Mucosa of descending colon (tissue), 3 donors: Measurements from ENCODE around the gene ADIPOR1. TPM values are rescaled to one million over a fixed set of nuclear protein-coding genes. Genes with fewer than 3 reads are reported as not detected.
"Not testable (repeated sequence)": the region's sequence is repeated elsewhere in the genome, so short reads cannot be mapped to it uniquely, and the experiment has no call there.

Source experiments
- ATAC-seq: fragments of 200-7000 bp; cut with Tn5 transposase; one replicate; pipeline ENCODE4 v1.9.1; 2020; ENCODE audit warnings: mild to moderate bottlenecking, moderate library complexity
- DNase-seq, 3 donors: peaks; one replicate each; pipeline ENCODE4 v3.0.0-alpha.2; 2020
- H3K36me3 ChIP-seq: fragments of 200-600 bp; one replicate; pipeline ENCODE4 v1.8.0; 2021; ENCODE audit warnings: low read depth, mild to moderate bottlenecking
- H3K4me1 ChIP-seq: fragments of 200-600 bp; one replicate; pipeline ENCODE4 v1.8.0; 2021; ENCODE audit warnings: low read depth, mild to moderate bottlenecking
- H3K4me3 ChIP-seq: fragments of 200-600 bp; one replicate; pipeline ENCODE4 v1.8.0; 2021; ENCODE audit warnings: mild to moderate bottlenecking
- H3K9me3 ChIP-seq: fragments of 200-600 bp; one replicate; pipeline ENCODE4 v1.8.0; 2021; ENCODE audit warnings: mild to moderate bottlenecking
- CTCF ChIP-seq: fragments of 200-600 bp; IDR thresholded peaks from one replicate; pipeline ENCODE4 v1.8.0; 2022; ENCODE audit warnings: antibody characterized with exemption, mild to moderate bottlenecking
- intact Hi-C, 2 donors: fragments of 100-400 bp; cut with DNase I in 1 of 2; cut with micrococcal nuclease in 1 of 2; formaldehyde crosslinking; loops; one replicate each; pipeline versions ENCODE4 v1.11.0 to v1.11.1; 2022; cut with DNase I, micrococcal nuclease
- total RNA-seq, 3 donors: library from RNA; stranded (reverse); fragmentation: NEBNext Ultra II Directional in 2 of 3; extraction: Animal tissue kit (Norgen Biotek cat#: 25700) in 2 of 3; gene quantifications; one replicate each; pipeline versions ENCODE4 v1.2.1 to v1.2.4, GENCODE V29; 2021 to 2023
- donor health status: DM: no; HTN: no; CAD: no; lungs with moderate emphysema.
- donor health status: DM: no; HTN: no; CAD: no.
- donor health status: DM: no; HTN: yes; CAD: no.

The ADIPOR1 gene
- total RNA-seq, 3 donors from 2014 or later = 61.6 to 78.4 (median 65.8) TPM

GRCh38 chr1:202941372-202941771 lies 16.7 kb downstream of the ADIPOR1 start:
- Histone ChIP-seq H3K36me3 (no peaks in the 10 kb centered on the region), H3K9me3 (no peaks in the 10 kb centered on the region), H3K4me3 (no peak overlapping the region), H3K4me1 (no peaks in the 10 kb centered on the region)
- DNase-seq = no peak
- intact Hi-C loops = no loop called here
- no peak for TF ChIP-seq CTCF
- ATAC-seq = no peak

GRCh38 chr1:202940561-202940960 lies 17.6 kb downstream of the ADIPOR1 start:
- Histone ChIP-seq H3K9me3 (no peaks in the 10 kb centered on the region), H3K4me1 (no peaks in the 10 kb centered on the region), H3K36me3 (no peaks in the 10 kb centered on the region), H3K4me3 (no peak overlapping the region)
- ATAC-seq (no peak), DNase-seq (no peak)
- TF ChIP-seq CTCF = no peak
- intact Hi-C loops = no loop called here

GRCh38 chr1:202938287-202938925 lies 19.7 kb downstream of the ADIPOR1 start:
- H3K4me1 ChIP-seq = no peaks in the 10 kb centered on the region
- no peak for DNase-seq
- H3K4me3 ChIP-seq = no peak overlapping the region
- intact Hi-C loops = no loop called here
- H3K9me3 ChIP-seq = no peaks in the 10 kb centered on the region
- no peak for ATAC-seq
- no peaks in the 10 kb centered on the region for H3K36me3 ChIP-seq
- no peak for TF ChIP-seq CTCF

GRCh38 chr1:202936409-202936808 lies 21.7 kb downstream of the ADIPOR1 start:
- H3K9me3 ChIP-seq, H3K4me3 ChIP-seq, intact Hi-C loops, H3K36me3 ChIP-seq, DNase-seq, ATAC-seq, H3K4me1 ChIP-seq: not testable (repeated sequence)

- intact Hi-C loops = no loop called here
- TF ChIP-seq CTCF = no peak
- Histone ChIP-seq H3K9me3 (no peaks in the 10 kb centered on the region), H3K36me3 (no peaks in the 10 kb centered on the region), H3K4me1 (no peaks in the 10 kb centered on the region), H3K4me3 (no peak overlapping the region)
- DNase-seq = no peak
- no peak for ATAC-seq
Observed at GRCh38 chr1:202935844-202936243, 22.3 kb downstream of the ADIPOR1 start.

- no peaks in the 10 kb centered on the region for H3K4me1 ChIP-seq
- ATAC-seq (no peak), DNase-seq (no peak)
- H3K9me3 ChIP-seq = no peaks in the 10 kb centered on the region
- intact Hi-C loops = no loop called here
- H3K4me3 ChIP-seq = no peak overlapping the region
- H3K36me3 ChIP-seq = no peaks in the 10 kb centered on the region
- no peak for TF ChIP-seq CTCF
Observed at GRCh38 chr1:202934755-202935154, 23.4 kb downstream of the ADIPOR1 start.
